H9 (cell line): ENCODE data around the gene CCDC187. TPM values are rescaled to one million over a fixed set of nuclear protein-coding genes. Genes with fewer than 3 reads are reported as not detected.

Experiments used
- DNase-seq: peaks from one replicate; pipeline ENCODE4 v3.0.0-alpha.2; 2017
- H2AFZ ChIP-seq: one replicate; pipeline ENCODE4 v1.6.1; 2013; ENCODE audit warnings: mild to moderate bottlenecking, low read length, control low read depth, moderate library complexity
- H2AK5ac ChIP-seq: 2 replicates; pipeline ENCODE4 v1.6.1; 2013; ENCODE audit warnings: low read length, control low read depth, mixed read lengths; ENCODE audit not compliant: insufficient read length
- H2BK120ac ChIP-seq: one replicate; pipeline ENCODE4 v1.6.1; 2013; ENCODE audit warnings: low read depth, mild to moderate bottlenecking, low read length, control low read depth, inconsistent platforms; ENCODE audit not compliant: poor library complexity, severe bottlenecking
- H2BK12ac ChIP-seq: 2 replicates; pipeline ENCODE4 v1.6.1; 2013; ENCODE audit warnings: low read length, control low read depth, mixed read lengths, low read depth; ENCODE audit not compliant: insufficient read length
- H2BK15ac ChIP-seq: 2 replicates; pipeline ENCODE4 v1.6.1; 2013; ENCODE audit warnings: low read depth, low read length, control low read depth
- H2BK20ac ChIP-seq: one replicate; pipeline ENCODE4 v1.6.1; 2013; ENCODE audit warnings: low read depth, mild to moderate bottlenecking, low read length, control low read depth, inconsistent platforms; ENCODE audit not compliant: poor library complexity, severe bottlenecking
- H2BK5ac ChIP-seq: 2 replicates; pipeline ENCODE4 v1.6.1; 2013; ENCODE audit warnings: low read length, control low read depth, mixed read lengths; ENCODE audit not compliant: insufficient read length
- H3K14ac ChIP-seq: 2 replicates; pipeline ENCODE4 v1.6.1; 2013; ENCODE audit warnings: low read length, control low read depth; ENCODE audit not compliant: insufficient read depth
- H3K18ac ChIP-seq: 2 replicates; pipeline ENCODE4 v1.6.1; 2013; ENCODE audit warnings: low read depth, mild to moderate bottlenecking, mixed read lengths, low read length, control low read depth; ENCODE audit not compliant: insufficient read length
- H3K23ac ChIP-seq: 2 replicates; pipeline ENCODE4 v1.6.1; 2013; ENCODE audit warnings: low read length, control low read depth, mixed read lengths, low read depth; ENCODE audit not compliant: insufficient read length
- H3K23me2 ChIP-seq: 2 replicates; pipeline ENCODE4 v1.6.1; 2013; ENCODE audit warnings: low read depth, mild to moderate bottlenecking, mixed read lengths, low read length, control low read depth; ENCODE audit not compliant: insufficient read length, poor library complexity, severe bottlenecking
- H3K27ac ChIP-seq: 2 replicates; pipeline ENCODE4 v1.5.1; 2013; ENCODE audit warnings: low read length, control low read depth, mixed read lengths, low read depth; ENCODE audit not compliant: insufficient read length
- H3K27me3 ChIP-seq: 2 replicates; pipeline ENCODE4 v1.6.1; 2013; ENCODE audit warnings: low read length, control low read depth, inconsistent platforms; ENCODE audit not compliant: insufficient read depth
- H3K4ac ChIP-seq: 2 replicates; pipeline ENCODE4 v1.6.1; 2013; ENCODE audit warnings: low read depth, mild to moderate bottlenecking, control low read depth, inconsistent platforms, low read length, moderate library complexity
- H3K4me1 ChIP-seq: 2 replicates; pipeline ENCODE4 v1.6.1; 2013; ENCODE audit warnings: low read length, control low read depth, inconsistent platforms; ENCODE audit not compliant: insufficient read depth
- H3K4me2 ChIP-seq: 2 replicates; pipeline ENCODE4 v1.6.1; 2013; ENCODE audit warnings: low read length, control low read depth, mixed read lengths; ENCODE audit not compliant: insufficient read length, insufficient read depth
- H3K56ac ChIP-seq: 2 replicates; pipeline ENCODE4 v1.6.1; 2013; ENCODE audit warnings: low read depth, mild to moderate bottlenecking, mixed read lengths, low read length, control low read depth; ENCODE audit not compliant: insufficient read length
- H3K79me1 ChIP-seq: 2 replicates; pipeline ENCODE4 v1.6.1; 2013; ENCODE audit warnings: low read depth, mild to moderate bottlenecking, moderate library complexity, low read length, control low read depth, inconsistent platforms; ENCODE audit not compliant: insufficient read depth, poor library complexity, severe bottlenecking
- H3K79me2 ChIP-seq: 2 replicates; pipeline ENCODE4 v1.6.1; 2013; ENCODE audit warnings: low read length, control low read depth, inconsistent platforms; ENCODE audit not compliant: insufficient read depth
- H3K9ac ChIP-seq: 2 replicates; pipeline ENCODE4 v1.6.1; 2013; ENCODE audit warnings: low read length, control low read depth, mixed read lengths; ENCODE audit not compliant: insufficient read length; ENCODE audit errors: extremely low read depth
- H3K9me3 ChIP-seq: one replicate; pipeline ENCODE4 v1.6.1; 2013; ENCODE audit warnings: low read depth, low read length, inconsistent platforms; ENCODE audit not compliant: control insufficient read depth
- H3T11ph ChIP-seq: one replicate; pipeline ENCODE4 v1.6.1; 2013; ENCODE audit warnings: mild to moderate bottlenecking, low read length, control low read depth, inconsistent platforms
- H4K20me1 ChIP-seq: one replicate; pipeline ENCODE4 v1.6.1; 2013; ENCODE audit not compliant: control insufficient read depth, insufficient read length, insufficient read depth
- H4K5ac ChIP-seq: 2 replicates; pipeline ENCODE4 v1.6.1; 2013; ENCODE audit warnings: low read depth, mild to moderate bottlenecking, mixed read lengths, low read length, control low read depth; ENCODE audit not compliant: insufficient read length
- H4K8ac ChIP-seq: replicated peaks from 2 replicates; pipeline ENCODE4 v1.6.1; 2013; ENCODE audit warnings: low read length, control low read depth, mixed read lengths, low read depth; ENCODE audit not compliant: insufficient read length
- H4K91ac ChIP-seq: 2 replicates; pipeline ENCODE4 v1.6.1; 2013; ENCODE audit warnings: low read depth, mild to moderate bottlenecking, moderate library complexity, mixed read lengths, low read length, control low read depth; ENCODE audit not compliant: insufficient read length
- H3K27ac Mint-ChIP-seq, 3 experiments: 2 replicates in 2 of 3; 3 replicates in 1 of 3; pipeline ENCODE4 v1.8.0; 2020 to 2021; ENCODE audit warnings: mixed read lengths in 3 of 3, mild to moderate bottlenecking in 1 of 3, moderate library complexity in 1 of 3
- H3K27me3 Mint-ChIP-seq: 2 replicates; pipeline ENCODE4 v1.8.0; 2021; ENCODE audit warnings: low read depth, mild to moderate bottlenecking, moderate library complexity, mixed read lengths
- H3K36me3 Mint-ChIP-seq, 3 experiments: 2 replicates in 2 of 3; 3 replicates in 1 of 3; pipeline ENCODE4 v1.8.0; 2020 to 2021; ENCODE audit warnings: low read depth in 3 of 3, mixed read lengths in 3 of 3; ENCODE audit not compliant: insufficient read depth in 1 of 3
- H3K4me1 Mint-ChIP-seq, 2 experiments: 2 replicates each; pipeline ENCODE4 v1.8.0; 2020; ENCODE audit warnings: mixed read lengths in 2 of 2
- H3K4me3 Mint-ChIP-seq, 2 experiments: 2 replicates in 1 of 2; 3 replicates in 1 of 2; pipeline ENCODE4 v1.8.0; 2020 to 2021; ENCODE audit warnings: mild to moderate bottlenecking in 2 of 2, mixed read lengths in 2 of 2, moderate library complexity in 1 of 2
- H3K9me3 Mint-ChIP-seq, 2 experiments: 2 replicates in 1 of 2; 3 replicates in 1 of 2; pipeline ENCODE4 v1.8.0; 2020; ENCODE audit warnings: mild to moderate bottlenecking in 2 of 2, mixed read lengths in 2 of 2, moderate library complexity in 1 of 2
- WGBS: extraction: QIAGEN DNeasy Blood & Tissue Kit; methylation state at CpG from one replicate; pipeline ENCODE4 v1.1.7; 2013; ENCODE audit warnings: missing lambda C conversion rate, low lambda C conversion rate, mixed read lengths; ENCODE audit not compliant: insufficient read length; ENCODE audit errors: extremely low coverage; 5-methylcytosine and 5-hydroxymethylcytosine counted together
- total RNA-seq: library from RNA; stranded (reverse); gene quantifications from 2 replicates; pipeline ENCODE4 v1.2.1, GENCODE V29; 2021
- TF ChIP-seq, protein P1 (sequence below): fragments of 200-600 bp; sonication (generic); conservative IDR thresholded peaks from 3 replicates; pipeline ENCODE4 v1.8.0; 2021; ENCODE audit warnings: antibody characterized with exemption, mild to moderate bottlenecking

The CCDC187 gene
- total RNA-seq, 1 experiment from 2014 or later, result 0.07 TPM

DNA sequence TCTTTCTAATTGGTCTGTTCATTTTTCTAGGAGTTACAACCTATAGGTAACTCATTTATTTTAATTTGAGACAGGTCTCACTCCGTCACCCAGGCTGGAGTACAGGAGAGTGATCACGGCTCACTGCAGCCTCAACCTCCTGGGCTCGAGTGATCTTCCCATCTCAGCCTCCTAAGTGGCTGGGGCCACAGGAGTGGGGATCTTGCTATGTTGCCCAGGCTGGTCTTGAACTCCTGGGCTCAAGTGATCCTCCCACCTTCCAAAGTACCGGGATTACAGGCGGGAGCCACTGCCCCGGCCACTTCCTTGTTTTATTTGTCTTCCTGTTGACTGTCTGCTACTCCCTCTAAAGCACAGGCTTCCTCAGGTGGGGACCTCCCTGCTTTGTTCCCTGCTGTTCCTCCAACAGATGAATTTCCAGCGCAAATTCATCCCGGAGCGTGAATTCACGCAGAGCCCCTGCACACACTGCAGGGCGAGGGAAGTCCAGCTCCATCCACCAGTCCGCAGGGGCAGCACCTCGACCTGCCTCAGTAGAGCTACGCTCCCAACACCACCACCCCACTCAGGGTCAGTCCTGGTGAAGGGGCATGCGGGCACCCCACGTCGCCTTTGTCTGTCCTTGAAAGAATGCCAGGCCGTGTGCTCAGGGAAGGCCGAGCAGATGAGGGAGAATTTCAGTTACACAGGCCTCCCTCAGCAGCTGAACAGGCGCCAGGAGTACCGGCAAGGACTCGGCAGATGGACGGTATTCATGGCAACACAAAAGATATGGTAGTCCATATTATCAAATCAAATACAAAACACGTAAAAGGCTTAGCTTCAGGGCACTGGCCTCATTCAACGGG is 64.5 kb downstream of the CCDC187 start:
- Histone ChIP-seq H2BK5ac (no peak overlapping the region), H2AK5ac (no peak overlapping the region), H3K79me1 (peaks cover 13% of the 10 kb centered on the region), H3K23ac (no peak overlapping the region), H3K79me2 (peaks cover 29% of the 10 kb centered on the region; the same call in 1 of the 2 replicates), H2BK20ac (no peak overlapping the region), H3K4me1 (peaks cover 6% of the 10 kb centered on the region), H3K9me3 (no peaks in the 10 kb centered on the region), H3K4me2 (no peak overlapping the region), H3K18ac (no peak overlapping the region), H3K23me2 (no peaks in the 10 kb centered on the region), H3K14ac (no peak overlapping the region), H3K56ac (no peak overlapping the region), H4K20me1 (peaks cover 10% of the 10 kb centered on the region), H4K8ac (no peak overlapping the region), H2AFZ (no peak overlapping the region), H2BK120ac (no peak overlapping the region), H4K5ac (no peak overlapping the region), H2BK15ac (no peak overlapping the region), H3K27ac (no peak overlapping the region), H2BK12ac (no peak overlapping the region), H3K27me3 (no peaks in the 10 kb centered on the region), H3K4ac (no peak overlapping the region), H3K9ac (no peak overlapping the region), H4K91ac (no peak overlapping the region), H3T11ph (no peak overlapping the region)
- Mint-ChIP-seq H3K36me3 (peaks cover 11 to 25% (median 18%) of the 10 kb centered on the region in 3 experiments), H3K9me3 (no peaks in the 10 kb centered on the region), H3K4me3 (no peak overlapping the region), H3K27ac (peak overlapping the region in 2 of 3 experiments; percentile 8 to 59; a peak in 3 of 7 replicates), H3K27me3 (no peaks in the 10 kb centered on the region), H3K4me1 (peaks cover 25 to 28% of the 10 kb centered on the region in 2 experiments)
- TF ChIP-seq, protein P1, sequence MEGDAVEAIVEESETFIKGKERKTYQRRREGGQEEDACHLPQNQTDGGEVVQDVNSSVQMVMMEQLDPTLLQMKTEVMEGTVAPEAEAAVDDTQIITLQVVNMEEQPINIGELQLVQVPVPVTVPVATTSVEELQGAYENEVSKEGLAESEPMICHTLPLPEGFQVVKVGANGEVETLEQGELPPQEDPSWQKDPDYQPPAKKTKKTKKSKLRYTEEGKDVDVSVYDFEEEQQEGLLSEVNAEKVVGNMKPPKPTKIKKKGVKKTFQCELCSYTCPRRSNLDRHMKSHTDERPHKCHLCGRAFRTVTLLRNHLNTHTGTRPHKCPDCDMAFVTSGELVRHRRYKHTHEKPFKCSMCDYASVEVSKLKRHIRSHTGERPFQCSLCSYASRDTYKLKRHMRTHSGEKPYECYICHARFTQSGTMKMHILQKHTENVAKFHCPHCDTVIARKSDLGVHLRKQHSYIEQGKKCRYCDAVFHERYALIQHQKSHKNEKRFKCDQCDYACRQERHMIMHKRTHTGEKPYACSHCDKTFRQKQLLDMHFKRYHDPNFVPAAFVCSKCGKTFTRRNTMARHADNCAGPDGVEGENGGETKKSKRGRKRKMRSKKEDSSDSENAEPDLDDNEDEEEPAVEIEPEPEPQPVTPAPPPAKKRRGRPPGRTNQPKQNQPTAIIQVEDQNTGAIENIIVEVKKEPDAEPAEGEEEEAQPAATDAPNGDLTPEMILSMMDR, result no peak
- WGBS, result no CpG with 5 or more reads among the region's 25 CpGs
- no peak for DNase-seq
